ENCODE data around the gene NLRP8.

GRCh38 chr19:55935206-55935605, 12.4 kb upstream of the NLRP8 start:
- no peak for TF ChIP-seq POLR2A (IDR thresholded peaks at IDR 0.05; ENCODE audit: low read depth, low read length)
- TF ChIP-seq, protein P1, sequence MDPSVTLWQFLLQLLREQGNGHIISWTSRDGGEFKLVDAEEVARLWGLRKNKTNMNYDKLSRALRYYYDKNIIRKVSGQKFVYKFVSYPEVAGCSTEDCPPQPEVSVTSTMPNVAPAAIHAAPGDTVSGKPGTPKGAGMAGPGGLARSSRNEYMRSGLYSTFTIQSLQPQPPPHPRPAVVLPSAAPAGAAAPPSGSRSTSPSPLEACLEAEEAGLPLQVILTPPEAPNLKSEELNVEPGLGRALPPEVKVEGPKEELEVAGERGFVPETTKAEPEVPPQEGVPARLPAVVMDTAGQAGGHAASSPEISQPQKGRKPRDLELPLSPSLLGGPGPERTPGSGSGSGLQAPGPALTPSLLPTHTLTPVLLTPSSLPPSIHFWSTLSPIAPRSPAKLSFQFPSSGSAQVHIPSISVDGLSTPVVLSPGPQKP (IDR thresholded peaks at IDR 0.05; ENCODE audit: borderline replicate concordance, low read depth, low read length) = no peak
- no peak for TF ChIP-seq CTCF (conservative IDR thresholded peaks at IDR 0.05; ENCODE audit: low read depth, low read length)
- TF ChIP-seq RFX5 (IDR thresholded peaks at IDR 0.05; ENCODE audit: low read depth, low read length) = no peak
- TF ChIP-seq SMC3 (IDR thresholded peaks at IDR 0.05; ENCODE audit: low read depth, low read length) = no peak
- no peak for TF ChIP-seq CHD1 (IDR thresholded peaks at IDR 0.05; ENCODE audit: low read depth, low read length)
- no peak for TF ChIP-seq BHLHE40 (IDR thresholded peaks at IDR 0.05; ENCODE audit: low read depth, low read length)
- TF ChIP-seq MAFK (IDR thresholded peaks at IDR 0.05; ENCODE audit: low read depth, low read length) = no peak
- TF ChIP-seq, protein P2, sequence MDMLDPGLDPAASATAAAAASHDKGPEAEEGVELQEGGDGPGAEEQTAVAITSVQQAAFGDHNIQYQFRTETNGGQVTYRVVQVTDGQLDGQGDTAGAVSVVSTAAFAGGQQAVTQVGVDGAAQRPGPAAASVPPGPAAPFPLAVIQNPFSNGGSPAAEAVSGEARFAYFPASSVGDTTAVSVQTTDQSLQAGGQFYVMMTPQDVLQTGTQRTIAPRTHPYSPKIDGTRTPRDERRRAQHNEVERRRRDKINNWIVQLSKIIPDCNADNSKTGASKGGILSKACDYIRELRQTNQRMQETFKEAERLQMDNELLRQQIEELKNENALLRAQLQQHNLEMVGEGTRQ (IDR thresholded peaks at IDR 0.05; ENCODE audit: low read depth, low read length) = no peak
- no peak for TF ChIP-seq FOS (IDR thresholded peaks at IDR 0.05; ENCODE audit: low read depth, low read length)
- TF ChIP-seq MXI1 (IDR thresholded peaks at IDR 0.05; ENCODE audit: borderline replicate concordance, low read depth, low read length) = no peak
- TF ChIP-seq CEBPB (IDR thresholded peaks at IDR 0.05; ENCODE audit: low read depth, low read length) = no peak
- no peak for TF ChIP-seq NFE2L2 (IDR thresholded peaks at IDR 0.05; ENCODE audit: low read depth, low read length)
